HEK293 (cell line): ENCODE results near the gene CWH43.

Experiments used
- CTCF ChIP-seq: fragments of 450-650 bp; formaldehyde crosslinking; IDR thresholded peaks from 2 replicates; pipeline ENCODE4 v1.5.1; 2016; ENCODE audit warnings: missing biosample characterization, missing genetic modification characterization
- GLIS2 ChIP-seq: fragments of 450-650 bp; formaldehyde crosslinking; IDR thresholded peaks from 2 replicates; pipeline ENCODE4 v1.5.1; 2016; ENCODE audit warnings: missing biosample characterization, missing genetic modification characterization
- KLF1 ChIP-seq: fragments of 450-650 bp; formaldehyde crosslinking; IDR thresholded peaks from 2 replicates; pipeline ENCODE4 v1.5.1; 2016; ENCODE audit warnings: missing biosample characterization, missing genetic modification characterization
- OVOL3 ChIP-seq: fragments of 450-650 bp; formaldehyde crosslinking; IDR thresholded peaks from 2 replicates; pipeline ENCODE4 v1.5.1; 2016; ENCODE audit warnings: missing biosample characterization, missing genetic modification characterization
- PRDM2 ChIP-seq: fragments of 450-650 bp; formaldehyde crosslinking; IDR thresholded peaks from 2 replicates; pipeline ENCODE4 v1.5.1; 2016; ENCODE audit warnings: missing biosample characterization, missing genetic modification characterization, borderline replicate concordance
- REPIN1 ChIP-seq: fragments of 450-650 bp; formaldehyde crosslinking; IDR thresholded peaks from 2 replicates; pipeline ENCODE4 v1.5.1; 2017; ENCODE audit warnings: missing biosample characterization, missing genetic modification characterization, low read depth
- ZBTB21 ChIP-seq: fragments of 450-650 bp; formaldehyde crosslinking; IDR thresholded peaks from 2 replicates; pipeline ENCODE4 v1.5.1; 2017; ENCODE audit warnings: missing biosample characterization, missing genetic modification characterization
- ZNF175 ChIP-seq: fragments of 450-650 bp; formaldehyde crosslinking; IDR thresholded peaks from 2 replicates; pipeline ENCODE4 v1.5.1; 2016; ENCODE audit warnings: missing biosample characterization, missing genetic modification characterization
- ZNF24 ChIP-seq: fragments of 450-650 bp; formaldehyde crosslinking; IDR thresholded peaks from 2 replicates; pipeline ENCODE4 v1.5.1; 2016; ENCODE audit warnings: missing biosample characterization, missing genetic modification characterization
- ZNF274 ChIP-seq, 2 experiments: fragments of 200-500 bp in 1 of 2; fragments of 450-650 bp in 1 of 2; sonication (Bioruptor generic) in 1 of 2; formaldehyde crosslinking in 1 of 2; IDR thresholded peaks; 2 replicates each; pipeline versions ENCODE4 v1.5.1 to v1.6.1; 2014 to 2016; ENCODE audit warnings: borderline replicate concordance in 1 of 2, inconsistent platforms in 1 of 2, low read length in 1 of 2, missing biosample characterization in 1 of 2, missing genetic modification characterization in 1 of 2
- ZNF664 ChIP-seq: fragments of 450-650 bp; formaldehyde crosslinking; IDR thresholded peaks from 2 replicates; pipeline ENCODE4 v1.5.1; 2016; ENCODE audit warnings: missing biosample characterization, missing genetic modification characterization

GRCh38 chr4:49036528-49036927 lies 50.5 kb downstream of the CWH43 start:
- TF ChIP-seq CTCF (tag by site-specific recombination) = no peak
- TF ChIP-seq ZNF274 (IDR thresholded peaks at IDR 0.05; ENCODE audit: low read length) = no peak
- TF ChIP-seq ZNF274 (tag by site-specific recombination; IDR thresholded peaks at IDR 0.05; ENCODE audit: borderline replicate concordance) = no peak
- no peak for TF ChIP-seq ZNF24 (tag by site-specific recombination)
- TF ChIP-seq ZNF175 = no peak
- TF ChIP-seq OVOL3 (tag by site-specific recombination) = no peak
- TF ChIP-seq REPIN1 (tag by site-specific recombination) = no peak
- TF ChIP-seq ZBTB21 (tag by site-specific recombination) = no peak
- TF ChIP-seq GLIS2 (tag by site-specific recombination) = no peak
- no peak for TF ChIP-seq PRDM2
- no peak for TF ChIP-seq KLF1 (tag by site-specific recombination)
- no peak for TF ChIP-seq ZNF664 (tag by site-specific recombination)
